GM12872 (cell line): ENCODE measurements around the gene SBSN.

Source experiments
- TF ChIP-seq, protein P1 (sequence below): IDR thresholded peaks from 3 replicates; pipeline ENCODE4 v1.5.1; 2011; ENCODE audit warnings: low read depth, mild to moderate bottlenecking, low read length, moderate library complexity; ENCODE audit not compliant: insufficient read depth

Gene SBSN

DNA sequence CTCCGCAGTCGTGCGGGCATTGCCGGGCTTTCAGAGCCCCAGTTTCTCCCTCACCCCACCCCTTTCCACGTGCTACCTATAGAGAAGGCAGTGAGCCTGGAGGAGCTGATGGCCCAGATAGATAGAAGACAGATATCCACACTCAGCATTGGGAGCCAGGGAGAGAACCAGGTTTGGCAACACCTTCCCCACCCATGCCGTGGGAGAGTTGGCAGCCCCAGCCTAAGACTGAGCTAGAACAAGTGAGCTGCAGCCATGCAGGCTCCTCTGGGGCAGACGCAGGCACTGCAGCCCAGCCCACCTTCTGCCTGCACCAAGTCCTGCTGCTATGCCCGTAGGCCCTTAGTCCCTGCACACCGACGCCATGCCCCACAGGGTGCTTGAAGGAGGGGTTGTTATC lies 27.5 kb downstream of the SBSN start:
- TF ChIP-seq, protein P1, sequence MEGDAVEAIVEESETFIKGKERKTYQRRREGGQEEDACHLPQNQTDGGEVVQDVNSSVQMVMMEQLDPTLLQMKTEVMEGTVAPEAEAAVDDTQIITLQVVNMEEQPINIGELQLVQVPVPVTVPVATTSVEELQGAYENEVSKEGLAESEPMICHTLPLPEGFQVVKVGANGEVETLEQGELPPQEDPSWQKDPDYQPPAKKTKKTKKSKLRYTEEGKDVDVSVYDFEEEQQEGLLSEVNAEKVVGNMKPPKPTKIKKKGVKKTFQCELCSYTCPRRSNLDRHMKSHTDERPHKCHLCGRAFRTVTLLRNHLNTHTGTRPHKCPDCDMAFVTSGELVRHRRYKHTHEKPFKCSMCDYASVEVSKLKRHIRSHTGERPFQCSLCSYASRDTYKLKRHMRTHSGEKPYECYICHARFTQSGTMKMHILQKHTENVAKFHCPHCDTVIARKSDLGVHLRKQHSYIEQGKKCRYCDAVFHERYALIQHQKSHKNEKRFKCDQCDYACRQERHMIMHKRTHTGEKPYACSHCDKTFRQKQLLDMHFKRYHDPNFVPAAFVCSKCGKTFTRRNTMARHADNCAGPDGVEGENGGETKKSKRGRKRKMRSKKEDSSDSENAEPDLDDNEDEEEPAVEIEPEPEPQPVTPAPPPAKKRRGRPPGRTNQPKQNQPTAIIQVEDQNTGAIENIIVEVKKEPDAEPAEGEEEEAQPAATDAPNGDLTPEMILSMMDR: no peak

DNA sequence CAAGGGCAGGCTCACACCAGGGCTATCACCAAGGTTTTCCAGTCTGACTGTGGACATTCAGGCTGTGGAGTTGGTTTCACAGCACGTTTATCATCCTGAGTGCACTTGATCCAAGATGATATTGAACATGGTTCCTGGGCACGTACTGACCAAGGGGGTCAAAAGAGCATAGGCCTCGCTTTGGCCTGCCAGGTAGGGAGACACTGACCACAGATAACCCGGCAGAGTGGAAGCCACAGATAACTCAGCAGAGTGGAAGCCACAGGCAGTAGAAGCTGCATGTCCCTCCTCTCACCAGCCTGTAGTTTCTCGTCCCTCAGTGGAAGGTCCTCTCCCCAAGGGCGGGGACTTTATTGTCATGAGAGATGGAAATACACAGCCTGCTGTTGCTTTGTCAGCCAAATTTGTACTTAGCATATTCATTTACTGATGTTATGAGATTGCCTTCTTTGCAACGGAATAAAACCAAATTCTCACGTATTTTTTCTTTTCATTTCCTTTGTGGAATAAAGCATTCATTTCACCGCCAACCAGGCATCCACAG lies 29.1 kb downstream of the SBSN start:
- TF ChIP-seq, protein P1: no peak

DNA sequence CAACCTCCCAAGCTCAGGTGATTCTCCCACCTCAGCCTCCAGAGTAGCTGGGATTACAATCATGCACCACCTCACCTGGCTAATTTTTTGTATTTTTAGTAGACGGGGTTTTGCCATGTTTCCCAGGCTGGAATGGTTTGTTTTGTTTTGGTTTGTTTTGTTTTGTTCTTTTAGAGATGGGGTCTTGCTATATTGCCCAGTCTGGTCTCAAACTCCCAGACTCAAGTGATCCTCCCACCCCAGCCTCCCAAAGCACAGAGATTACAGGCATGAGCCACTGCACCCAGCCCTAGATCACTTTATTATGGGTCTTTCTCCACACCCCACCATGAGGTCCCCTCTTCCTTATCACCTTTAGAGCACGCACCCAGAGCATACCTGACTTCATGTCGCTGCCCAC lies 29.9 kb downstream of the SBSN start:
- TF ChIP-seq, protein P1: no peak

- TF ChIP-seq, protein P1: no peak
Observed at GRCh38 chr19:35497406-35497805, 30.7 kb downstream of the SBSN start.

- TF ChIP-seq, protein P1: peak; percentile 98
Observed at GRCh38 chr19:35495107-35496064, 32.7 kb downstream of the SBSN start.

- TF ChIP-seq, protein P1: no peak
Observed at GRCh38 chr19:35493971-35494370, 34.1 kb downstream of the SBSN start.

DNA sequence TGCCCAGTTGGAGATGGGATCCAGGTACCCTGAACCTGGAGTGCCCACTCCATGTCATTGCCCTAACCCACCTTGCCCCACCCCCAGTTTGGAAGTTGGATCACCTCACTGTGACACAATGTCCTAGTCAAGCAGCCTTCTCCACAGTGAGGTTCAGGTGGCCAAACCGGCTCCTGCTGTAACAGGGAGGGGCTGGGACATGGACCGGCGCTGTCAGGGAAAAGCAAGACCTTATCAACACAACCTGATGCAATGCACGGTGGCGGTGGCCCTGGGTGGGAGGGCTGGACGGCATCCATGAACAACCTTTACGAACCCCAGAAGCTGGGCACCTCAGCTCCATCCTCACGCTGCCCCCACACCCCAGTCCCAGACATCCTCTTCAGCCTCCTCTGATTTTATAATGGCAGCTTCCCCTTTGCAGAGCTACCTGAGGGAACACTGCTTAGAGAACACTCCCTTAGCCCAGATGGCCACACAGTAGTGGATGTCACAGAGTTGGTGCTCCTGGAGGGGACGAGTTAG lies 36.2 kb downstream of the SBSN start:
- TF ChIP-seq, protein P1: no peak
